OCI-LY7 (cell line): ENCODE results near the gene RNF175. TPM values are rescaled to one million over a fixed set of nuclear protein-coding genes. Genes with fewer than 3 reads are reported as not detected.

Source experiments
- BruUV-seq: library from RNA; stranded (reverse); fragments of 400-500 nt; replicated peaks from 2 replicates; lab custom pipeline; 2021; lab: Mats Ljungman, UMichigan
- CTCF ChIA-PET: fragments of 300-600 bp; sonication (Branson Sonifier 250); formaldehyde crosslinking; loops from one replicate; lab custom pipeline; 2022; ENCODE audit warnings: antibody characterized with exemption; ENCODE audit not compliant: unreplicated experiment; lab: Charles Lee
- POLR2A ChIA-PET: fragments of 300-600 bp; sonication (Branson Sonifier 250); formaldehyde crosslinking; loops from one replicate; lab custom pipeline; 2022; ENCODE audit warnings: antibody characterized with exemption; lab: Charles Lee
- DNase-seq: peaks from one replicate; pipeline ENCODE4 v3.0.0-alpha.2; 2015; ENCODE audit warnings: low spot score
- H2AFZ ChIP-seq: fragments of 200-600 bp; sonication (generic), shearing (Covaris generic); 2 replicates; pipeline ENCODE4 v1.6.1; 2014; ENCODE audit warnings: mild to moderate bottlenecking, antibody characterized with exemption, low read length, moderate library complexity
- H3K27ac ChIP-seq: fragments of 200-600 bp; sonication (generic); 2 replicates; pipeline ENCODE4 v1.5.1; 2014; ENCODE audit warnings: mixed run types, low read depth, mild to moderate bottlenecking, moderate library complexity, low read length, inconsistent platforms; ENCODE audit not compliant: poor library complexity, severe bottlenecking
- H3K36me3 ChIP-seq: fragments of 200-600 bp; sonication (generic); 2 replicates; pipeline ENCODE4 v1.6.1; 2014; ENCODE audit warnings: mild to moderate bottlenecking, antibody characterized with exemption, low read length, moderate library complexity, mixed read lengths; ENCODE audit not compliant: insufficient read depth
- H3K4me1 ChIP-seq: fragments of 200-600 bp; sonication (generic); 2 replicates; pipeline ENCODE4 v1.5.1; 2014; ENCODE audit warnings: mild to moderate bottlenecking, low read length; ENCODE audit not compliant: insufficient read depth, poor library complexity, severe bottlenecking
- H3K4me2 ChIP-seq: fragments of 200-600 bp; sonication (generic); 2 replicates; pipeline ENCODE4 v1.6.1; 2014; ENCODE audit warnings: mild to moderate bottlenecking, low read length
- H3K4me3 ChIP-seq: fragments of 200-600 bp; sonication (generic); 2 replicates; pipeline ENCODE4 v1.5.1; 2014; ENCODE audit warnings: mild to moderate bottlenecking, low read depth, low read length; ENCODE audit not compliant: poor library complexity, severe bottlenecking
- H3K79me2 ChIP-seq: fragments of 200-600 bp; sonication (generic); 2 replicates; pipeline ENCODE4 v1.6.1; 2016; ENCODE audit warnings: low read depth, mild to moderate bottlenecking, low read length, moderate library complexity, mixed read lengths; ENCODE audit not compliant: insufficient read depth
- H3K9me2 ChIP-seq: fragments of 200-600 bp; sonication (generic); 2 replicates; pipeline ENCODE4 v1.6.1; 2016; ENCODE audit warnings: mild to moderate bottlenecking, low read length, mixed read lengths; ENCODE audit not compliant: insufficient read depth
- H3K9me3 ChIP-seq: fragments of 200-600 bp; sonication (generic); 2 replicates; pipeline ENCODE4 v1.6.1; 2014; ENCODE audit warnings: mild to moderate bottlenecking, mixed run types, low read length, mixed read lengths
- H4K20me1 ChIP-seq: fragments of 200-600 bp; sonication (generic); 2 replicates; pipeline ENCODE4 v1.6.1; 2014; ENCODE audit warnings: mild to moderate bottlenecking, antibody characterized with exemption, low read length, moderate library complexity, mixed read lengths; ENCODE audit not compliant: insufficient read depth
- EZH2phosphoT487 ChIP-seq: fragments of 200-600 bp; sonication (generic); IDR thresholded peaks from 2 replicates; pipeline ENCODE4 v1.6.1; 2018; ENCODE audit warnings: low read depth, borderline replicate concordance, mild to moderate bottlenecking, mixed run types, antibody characterized with exemption, low read length, moderate library complexity, mixed read lengths
- intact Hi-C: fragments of 100-400 bp; cut with micrococcal nuclease; formaldehyde crosslinking; loops from one replicate; pipeline ENCODE4 v1.10.0; 2022; ENCODE audit not compliant: unreplicated experiment
- total RNA-seq, 2 experiments: library from RNA; depleted of rRNA in 1 of 2; stranded (reverse); fragments of >200 nt in 1 of 2; shearing (Covaris generic) in 1 of 2; gene quantifications; 2 replicates each; pipeline ENCODE4 v1.2.3, GENCODE V29; 2014 to 2022
- TF ChIP-seq, protein P1 (sequence below): fragments of 200-600 bp; sonication (generic); conservative IDR thresholded peaks from 2 replicates; pipeline ENCODE4 v1.5.1; 2014; ENCODE audit warnings: mild to moderate bottlenecking, antibody characterized with exemption, low read length, moderate library complexity, mixed read lengths

RNF175 gene
- total RNA-seq, 2 experiments from 2014 or later: 0.25 TPM; not detected in 1

DNA sequence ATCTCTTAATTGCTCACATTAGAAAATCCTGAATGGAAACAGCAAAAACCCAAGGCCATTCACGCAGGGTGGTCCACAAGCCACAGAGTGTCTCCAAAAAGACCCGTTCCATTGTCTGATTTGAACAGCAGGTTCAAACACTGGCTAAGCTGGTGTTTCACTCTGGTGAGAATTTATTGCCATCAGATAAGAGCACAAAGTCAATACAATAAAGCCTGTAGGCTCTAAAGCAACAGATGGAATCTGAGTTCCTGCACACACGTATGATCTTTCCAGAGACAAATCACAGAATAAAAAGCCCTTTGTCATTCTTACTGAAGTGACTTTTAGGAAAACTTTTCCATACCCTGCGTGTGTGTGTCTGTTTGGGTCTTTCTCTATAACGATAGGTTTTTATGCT is 34.2 kb upstream of the RNF175 start:
- H2AFZ ChIP-seq: no peak overlapping the region
- no peak overlapping the region for H3K4me2 ChIP-seq
- no peak overlapping the region for H3K27ac ChIP-seq
- H4K20me1 ChIP-seq: no peaks in the 10 kb centered on the region
- H3K4me1 ChIP-seq: no peaks in the 10 kb centered on the region
- ChIA-PET CTCF (no interaction called here), POLR2A (interaction anchor here (0.6 to 0.7 kb wide), 2 partner anchors 71 to 151 kb away, joined by 4 to 5 read pairs; no protein-coding TSS in a partner anchor)
- DNase-seq: no peak
- H3K79me2 ChIP-seq: no peaks in the 10 kb centered on the region
- no peak overlapping the region for H3K4me3 ChIP-seq
- TF ChIP-seq EZH2phosphoT487: no peak
- TF ChIP-seq, protein P1, sequence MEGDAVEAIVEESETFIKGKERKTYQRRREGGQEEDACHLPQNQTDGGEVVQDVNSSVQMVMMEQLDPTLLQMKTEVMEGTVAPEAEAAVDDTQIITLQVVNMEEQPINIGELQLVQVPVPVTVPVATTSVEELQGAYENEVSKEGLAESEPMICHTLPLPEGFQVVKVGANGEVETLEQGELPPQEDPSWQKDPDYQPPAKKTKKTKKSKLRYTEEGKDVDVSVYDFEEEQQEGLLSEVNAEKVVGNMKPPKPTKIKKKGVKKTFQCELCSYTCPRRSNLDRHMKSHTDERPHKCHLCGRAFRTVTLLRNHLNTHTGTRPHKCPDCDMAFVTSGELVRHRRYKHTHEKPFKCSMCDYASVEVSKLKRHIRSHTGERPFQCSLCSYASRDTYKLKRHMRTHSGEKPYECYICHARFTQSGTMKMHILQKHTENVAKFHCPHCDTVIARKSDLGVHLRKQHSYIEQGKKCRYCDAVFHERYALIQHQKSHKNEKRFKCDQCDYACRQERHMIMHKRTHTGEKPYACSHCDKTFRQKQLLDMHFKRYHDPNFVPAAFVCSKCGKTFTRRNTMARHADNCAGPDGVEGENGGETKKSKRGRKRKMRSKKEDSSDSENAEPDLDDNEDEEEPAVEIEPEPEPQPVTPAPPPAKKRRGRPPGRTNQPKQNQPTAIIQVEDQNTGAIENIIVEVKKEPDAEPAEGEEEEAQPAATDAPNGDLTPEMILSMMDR: no peak
- H3K36me3 ChIP-seq: no peaks in the 10 kb centered on the region
- no peaks in the 10 kb centered on the region for H3K9me2 ChIP-seq
- intact Hi-C loops: no loop called here
- BruUV-seq: no TSS peak
- no peaks in the 10 kb centered on the region for H3K9me3 ChIP-seq

DNA sequence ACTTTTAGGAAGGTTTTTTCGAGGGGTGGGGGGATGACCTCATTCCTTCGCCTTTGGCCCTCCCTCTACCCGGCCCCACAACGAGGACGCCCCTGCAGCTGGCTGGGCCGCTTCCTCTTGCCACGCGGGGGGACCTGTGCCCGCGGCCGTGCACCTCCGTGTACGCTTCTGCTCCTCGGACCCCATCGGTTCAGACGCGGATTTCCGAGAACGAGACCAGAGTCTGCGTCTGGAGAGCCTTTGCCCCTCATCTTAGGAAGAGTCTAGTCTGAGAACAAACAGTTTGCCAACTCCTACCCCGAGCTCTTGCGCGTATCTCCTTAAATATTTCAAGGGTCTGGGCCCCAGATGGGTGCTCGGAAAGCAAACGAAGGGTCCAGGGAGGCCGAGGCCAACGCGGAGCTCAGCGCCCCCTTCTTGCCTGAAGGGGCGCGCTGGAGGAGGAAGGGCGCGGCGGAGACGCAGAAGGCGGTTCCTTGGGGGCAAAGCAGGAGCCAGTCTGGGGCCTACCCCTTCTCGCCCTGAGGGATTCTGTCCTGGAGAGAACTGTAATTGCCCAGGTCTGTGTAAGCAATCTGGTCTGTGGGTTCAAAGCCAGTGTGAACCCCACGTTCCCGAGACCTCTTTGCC is 32.9 kb upstream of the RNF175 start:
- no peak overlapping the region for H3K4me2 ChIP-seq

More for the DNA sequence above, 32.9 kb upstream of the RNF175 start:
- Histone ChIP-seq H3K4me1 (no peaks in the 10 kb centered on the region), H4K20me1 (no peaks in the 10 kb centered on the region), H3K9me3 (no peaks in the 10 kb centered on the region), H3K79me2 (no peaks in the 10 kb centered on the region), H2AFZ (no peak overlapping the region), H3K27ac (no peak overlapping the region), H3K9me2 (no peaks in the 10 kb centered on the region), H3K4me3 (no peak overlapping the region), H3K36me3 (no peaks in the 10 kb centered on the region)
- no peak for DNase-seq
- POLR2A ChIA-PET: no interaction called here
- CTCF ChIA-PET: no interaction called here
- no TSS peak for BruUV-seq
- intact Hi-C loops: no loop called here
- TF ChIP-seq, protein P1: no peak
- no peak for TF ChIP-seq EZH2phosphoT487
